NK-92 (cell line): ENCODE data around the gene RBM20.
"Not testable (repeated sequence)": the region's sequence is repeated elsewhere in the genome, so short reads cannot be mapped to it uniquely, and the experiment has no call there.

Experiments
- DNase-seq: peaks from one replicate; lab custom pipeline; 2025; ENCODE audit not compliant: unreplicated experiment; lab: John Stamatoyannopoulos, UW

The RBM20 gene

GRCh38 chr10:110758898-110759297, 114.8 kb downstream of the RBM20 start:
- no peak for DNase-seq

- no peak for DNase-seq
These were observed 115.4 kb downstream of the RBM20 start for GRCh38 chr10:110759523-110759922.

GRCh38 chr10:110762109-110762848, 118.1 kb downstream of the RBM20 start:
- DNase-seq = no peak

GRCh38 chr10:110762849-110763211, 118.7 kb downstream of the RBM20 start:
- no peak for DNase-seq

GRCh38 chr10:110764378-110764777, 120.2 kb downstream of the RBM20 start:
- DNase-seq = no peak

GRCh38 chr10:110764793-110765512, 120.8 kb downstream of the RBM20 start:
- DNase-seq = no peak

- no peak for DNase-seq
These were observed 121.6 kb downstream of the RBM20 start for GRCh38 chr10:110765513-110766319.

GRCh38 chr10:110767601-110768000, 123.5 kb downstream of the RBM20 start:
- DNase-seq = not testable (repeated sequence)

GRCh38 chr10:110770243-110770642, 126.1 kb downstream of the RBM20 start:
- DNase-seq = no peak

- no peak for DNase-seq
These were observed 127.3 kb downstream of the RBM20 start for GRCh38 chr10:110771486-110771885.

GRCh38 chr10:110771991-110772390, 127.9 kb downstream of the RBM20 start:
- no peak for DNase-seq

GRCh38 chr10:110772454-110773025, 128.4 kb downstream of the RBM20 start:
- no peak for DNase-seq

GRCh38 chr10:110773693-110774068, 129.5 kb downstream of the RBM20 start:
- no peak for DNase-seq

- DNase-seq = no peak
These were observed 130.2 kb downstream of the RBM20 start for GRCh38 chr10:110774069-110775019.

GRCh38 chr10:110775020-110775375, 130.9 kb downstream of the RBM20 start:
- no peak for DNase-seq

- no peak for DNase-seq
These were observed 131.3 kb downstream of the RBM20 start for GRCh38 chr10:110775406-110775805.

- no peak for DNase-seq
These were observed 132.9 kb downstream of the RBM20 start for GRCh38 chr10:110777017-110777416.

GRCh38 chr10:110777661-110778060, 133.5 kb downstream of the RBM20 start:
- no peak for DNase-seq

GRCh38 chr10:110778211-110778610, 134.1 kb downstream of the RBM20 start:
- no peak for DNase-seq

- DNase-seq = no peak
These were observed 135.4 kb downstream of the RBM20 start for GRCh38 chr10:110779489-110779888.
